IPS-20b (cell line): ENCODE measurements around the gene KAT8.

Experiments used
- H3K27ac ChIP-seq: one replicate; pipeline ENCODE4 v1.5.1; 2013; ENCODE audit warnings: low read length
- H3K27me3 ChIP-seq: 2 replicates; pipeline ENCODE4 v1.6.1; 2013; ENCODE audit warnings: mild to moderate bottlenecking, low read length, inconsistent platforms; ENCODE audit not compliant: insufficient read depth
- H3K36me3 ChIP-seq: 2 replicates; pipeline ENCODE4 v1.6.1; 2013; ENCODE audit warnings: low read depth, mild to moderate bottlenecking, inconsistent platforms, low read length, moderate library complexity; ENCODE audit not compliant: insufficient read depth
- H3K4me1 ChIP-seq: 2 replicates; pipeline ENCODE4 v1.6.1; 2013; ENCODE audit warnings: mild to moderate bottlenecking, control low read depth, inconsistent platforms, low read length, moderate library complexity; ENCODE audit not compliant: insufficient read depth
- H3K4me3 ChIP-seq: 2 replicates; pipeline ENCODE4 v1.5.1; 2013; ENCODE audit warnings: mild to moderate bottlenecking, low read length, inconsistent platforms
- H3K9ac ChIP-seq: 2 replicates; pipeline ENCODE4 v1.6.1; 2013; ENCODE audit warnings: low read depth, mild to moderate bottlenecking, inconsistent platforms, low read length, moderate library complexity
- H3K9me3 ChIP-seq: 2 replicates; pipeline ENCODE4 v1.6.1; 2013; ENCODE audit warnings: mild to moderate bottlenecking, low read depth, low read length, inconsistent platforms; ENCODE audit not compliant: insufficient read depth

KAT8 gene

GRCh38 chr16:31079342-31079944 is 38.0 kb upstream of the KAT8 start:
- no peaks in the 10 kb centered on the region for H3K4me1 ChIP-seq
- H3K9ac ChIP-seq = no peak overlapping the region
- no peaks in the 10 kb centered on the region for H3K27me3 ChIP-seq
- H3K9me3 ChIP-seq = no peaks in the 10 kb centered on the region
- peaks cover 70% of the 10 kb centered on the region for H3K36me3 ChIP-seq
- no peak overlapping the region for H3K4me3 ChIP-seq
- H3K27ac ChIP-seq = no peak overlapping the region

GRCh38 chr16:31080035-31080629 is 37.3 kb upstream of the KAT8 start:
- Histone ChIP-seq H3K36me3 (peaks cover 70% of the 10 kb centered on the region), H3K9ac (no peak overlapping the region), H3K9me3 (no peaks in the 10 kb centered on the region), H3K4me3 (no peak overlapping the region), H3K4me1 (no peaks in the 10 kb centered on the region), H3K27ac (no peak overlapping the region), H3K27me3 (no peaks in the 10 kb centered on the region)

DNA sequence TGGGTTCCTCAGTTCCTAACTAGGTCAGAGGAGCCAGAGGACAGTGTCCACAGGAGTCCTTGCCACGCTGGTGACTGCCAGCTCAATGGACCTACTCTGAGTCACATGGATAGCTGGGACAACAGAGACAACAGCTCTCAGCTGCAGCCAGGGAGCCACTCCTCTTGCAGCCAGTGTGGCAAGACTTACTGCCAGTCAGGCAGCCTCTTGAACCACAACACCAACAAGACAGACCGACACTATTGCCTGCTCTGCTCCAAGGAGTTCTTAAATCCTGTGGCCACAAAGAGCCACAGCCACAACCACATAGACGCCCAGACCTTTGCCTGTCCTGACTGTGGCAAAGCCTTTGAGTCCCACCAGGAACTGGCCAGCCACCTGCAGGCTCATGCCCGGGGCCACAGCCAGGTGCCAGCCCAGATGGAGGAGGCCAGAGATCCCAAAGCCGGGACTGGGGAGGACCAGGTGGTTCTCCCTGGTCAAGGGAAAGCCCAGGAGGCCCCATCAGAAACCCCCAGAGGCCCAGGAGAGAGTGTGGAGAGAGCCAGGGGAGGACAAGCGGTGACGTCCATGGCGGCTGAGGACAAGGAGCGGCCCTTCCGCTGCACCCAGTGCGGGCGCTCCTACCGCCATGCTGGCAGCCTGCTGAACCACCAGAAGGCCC is 36.6 kb upstream of the KAT8 start:
- H3K36me3 ChIP-seq = peaks cover 70% of the 10 kb centered on the region
- H3K9me3 ChIP-seq = no peaks in the 10 kb centered on the region
- no peaks in the 10 kb centered on the region for H3K27me3 ChIP-seq
- H3K4me1 ChIP-seq = no peaks in the 10 kb centered on the region
- no peak overlapping the region for H3K27ac ChIP-seq
- no peak overlapping the region for H3K9ac ChIP-seq
- no peak overlapping the region for H3K4me3 ChIP-seq

DNA sequence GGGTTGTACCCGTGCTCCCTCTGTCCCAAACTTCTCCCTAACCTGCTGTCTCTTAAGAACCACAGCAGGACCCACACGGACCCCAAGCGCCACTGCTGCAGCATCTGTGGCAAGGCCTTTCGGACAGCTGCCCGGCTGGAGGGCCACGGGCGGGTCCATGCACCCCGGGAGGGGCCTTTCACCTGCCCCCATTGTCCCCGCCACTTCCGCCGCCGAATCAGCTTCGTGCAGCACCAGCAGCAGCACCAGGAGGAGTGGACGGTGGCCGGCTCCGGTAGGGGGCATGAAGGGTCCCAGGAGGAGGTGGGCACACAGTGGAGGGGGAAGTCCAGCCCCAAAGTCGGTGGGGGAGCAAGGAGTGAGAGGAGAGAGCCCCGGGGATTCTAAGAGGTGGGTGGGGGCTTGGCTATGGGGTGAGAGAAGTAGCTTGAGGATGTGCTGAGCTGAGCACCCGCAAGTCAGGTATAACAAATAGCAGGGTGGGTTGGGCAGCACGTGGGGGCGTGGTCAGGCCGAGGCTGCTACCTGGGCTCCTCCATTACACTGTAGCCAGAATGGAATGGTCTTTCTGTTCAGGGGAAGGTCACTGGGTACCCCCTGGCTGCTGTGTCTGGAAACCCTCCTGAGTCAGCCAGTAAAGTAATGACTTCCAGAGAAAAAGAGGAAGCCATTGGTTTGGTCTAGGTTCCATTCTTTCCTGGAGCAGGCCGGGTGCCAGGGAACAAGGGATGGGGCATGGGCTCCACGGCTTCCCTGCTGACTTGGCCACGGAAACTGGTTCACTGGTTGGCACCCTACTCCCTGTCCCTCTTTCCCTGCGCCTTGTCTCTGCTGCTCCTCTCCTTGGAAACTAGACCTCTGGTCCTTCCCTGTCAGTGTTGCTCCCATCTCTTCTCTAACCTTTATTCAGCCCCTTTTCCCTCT is 35.8 kb upstream of the KAT8 start:
- H3K4me3 ChIP-seq = no peak overlapping the region
- no peak overlapping the region for H3K9ac ChIP-seq
- no peaks in the 10 kb centered on the region for H3K9me3 ChIP-seq
- H3K27me3 ChIP-seq = no peaks in the 10 kb centered on the region
- no peak overlapping the region for H3K27ac ChIP-seq
- peaks cover 63% of the 10 kb centered on the region for H3K36me3 ChIP-seq
- H3K4me1 ChIP-seq = no peaks in the 10 kb centered on the region

DNA sequence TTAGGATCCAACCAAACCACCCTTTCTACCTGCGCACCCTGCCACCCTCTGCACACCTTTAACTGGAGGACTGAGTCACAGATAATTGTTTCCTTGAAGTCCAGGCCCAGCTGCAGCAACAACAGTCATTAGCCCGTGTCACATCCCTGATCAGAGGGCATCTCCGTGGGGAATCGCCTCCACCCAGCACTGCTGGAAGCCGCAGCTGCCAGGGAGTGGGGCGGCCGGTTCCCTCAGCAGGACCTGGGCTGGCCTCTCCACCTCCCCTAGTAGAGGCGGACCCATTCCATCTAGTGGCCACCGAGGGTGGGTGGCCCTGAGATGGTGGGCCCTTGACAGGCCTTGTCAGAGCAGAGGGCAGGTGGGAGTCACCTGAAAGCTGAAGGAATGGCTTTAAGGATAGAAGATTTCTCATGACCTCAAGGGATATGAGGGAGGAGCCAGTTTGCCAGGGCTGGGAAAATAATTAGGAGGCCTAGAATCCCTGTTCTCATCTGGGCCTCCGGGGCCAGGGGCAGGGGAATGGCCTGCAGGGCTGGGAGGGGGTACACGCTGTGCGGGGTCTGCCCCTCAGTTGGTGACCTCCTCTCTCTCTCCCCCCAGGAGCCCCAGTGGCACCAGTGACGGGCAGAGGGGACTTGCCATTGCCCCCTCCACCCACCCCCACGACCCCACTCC is 35.0 kb upstream of the KAT8 start:
- no peak overlapping the region for H3K4me3 ChIP-seq
- no peaks in the 10 kb centered on the region for H3K4me1 ChIP-seq
- no peaks in the 10 kb centered on the region for H3K27me3 ChIP-seq
- H3K36me3 ChIP-seq = peaks cover 55% of the 10 kb centered on the region
- no peaks in the 10 kb centered on the region for H3K9me3 ChIP-seq
- H3K9ac ChIP-seq = no peak overlapping the region
- H3K27ac ChIP-seq = no peak overlapping the region

DNA sequence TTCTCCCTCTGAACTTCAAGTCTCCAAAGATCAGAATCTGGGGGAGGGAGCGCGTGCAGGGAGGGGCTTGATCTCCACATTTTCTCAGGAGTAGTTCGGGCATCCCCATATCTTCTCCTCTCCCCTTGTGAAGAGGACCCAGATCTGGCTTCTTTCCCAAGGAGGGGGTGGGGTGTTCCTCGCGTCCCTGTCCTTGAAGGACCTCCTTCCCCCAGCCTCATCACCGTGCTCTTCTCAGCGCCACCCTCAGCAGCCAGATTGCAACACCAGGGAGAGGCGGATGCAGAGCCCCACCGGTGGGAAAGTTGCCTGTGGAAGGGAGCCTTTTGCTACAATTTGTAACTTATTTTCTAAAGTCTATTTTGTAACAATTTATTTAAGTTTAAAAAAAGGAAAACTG is 34.4 kb upstream of the KAT8 start:
- H3K9ac ChIP-seq = no peak overlapping the region
- no peaks in the 10 kb centered on the region for H3K4me1 ChIP-seq
- peaks cover 49% of the 10 kb centered on the region for H3K36me3 ChIP-seq

GRCh38 chr16:31083556-31083955 is 33.9 kb upstream of the KAT8 start:
- Histone ChIP-seq H3K36me3 (peaks cover 44% of the 10 kb centered on the region), H3K9ac (no peak overlapping the region), H3K9me3 (no peaks in the 10 kb centered on the region), H3K4me1 (no peaks in the 10 kb centered on the region), H3K4me3 (no peak overlapping the region), H3K27me3 (no peaks in the 10 kb centered on the region), H3K27ac (no peak overlapping the region)

More for the DNA sequence above, 34.4 kb upstream of the KAT8 start:
- H3K4me3 ChIP-seq = no peak overlapping the region
- H3K9me3 ChIP-seq = no peaks in the 10 kb centered on the region
- no peaks in the 10 kb centered on the region for H3K27me3 ChIP-seq
- H3K27ac ChIP-seq = no peak overlapping the region

- H3K27ac ChIP-seq = no peak overlapping the region
- H3K4me3 ChIP-seq = no peak overlapping the region
- no peaks in the 10 kb centered on the region for H3K9me3 ChIP-seq
- no peaks in the 10 kb centered on the region for H3K27me3 ChIP-seq
- H3K4me1 ChIP-seq = no peaks in the 10 kb centered on the region
- no peak overlapping the region for H3K9ac ChIP-seq
- H3K36me3 ChIP-seq = peaks cover 43% of the 10 kb centered on the region
Measured at GRCh38 chr16:31083981-31084380, 33.5 kb upstream of the KAT8 start.

DNA sequence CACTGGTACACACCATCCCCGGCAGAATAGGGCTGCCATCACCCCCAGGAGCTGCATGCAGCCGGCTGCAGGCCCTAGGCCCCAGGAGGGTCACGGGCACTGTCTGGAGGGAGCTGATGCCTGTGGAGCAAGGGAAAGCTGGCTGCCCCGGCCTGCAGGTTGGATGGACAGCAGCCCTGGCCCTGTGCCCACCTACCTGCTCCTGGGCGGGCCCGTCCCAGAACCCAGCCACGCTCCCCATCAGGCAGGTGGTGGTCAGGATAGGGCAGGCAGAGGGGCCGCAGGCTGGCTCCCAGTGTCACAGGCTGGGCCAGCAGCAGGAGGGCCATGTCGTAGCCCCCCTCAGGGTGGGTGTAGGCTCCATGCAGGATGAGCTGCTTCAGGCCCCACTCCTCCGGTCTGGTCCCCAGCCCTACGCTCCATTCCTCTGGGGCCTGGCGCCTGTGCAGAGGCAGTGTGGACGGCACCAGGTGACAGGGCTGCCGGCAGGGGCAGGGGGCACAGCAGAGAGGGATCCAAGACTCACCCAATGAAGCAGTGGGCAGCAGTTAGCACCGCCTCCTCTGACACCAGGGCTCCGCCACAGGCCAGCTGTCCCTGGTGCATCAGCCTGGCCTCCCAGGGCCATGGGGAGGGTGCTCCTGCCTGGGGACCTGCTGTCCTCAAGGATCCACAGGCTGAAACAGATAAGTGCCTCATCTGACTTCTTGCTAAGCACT is 32.7 kb upstream of the KAT8 start:
- Histone ChIP-seq H3K36me3 (peaks cover 40% of the 10 kb centered on the region), H3K4me3 (no peak overlapping the region), H3K4me1 (no peaks in the 10 kb centered on the region), H3K27me3 (no peaks in the 10 kb centered on the region), H3K9ac (no peak overlapping the region), H3K27ac (no peak overlapping the region), H3K9me3 (no peaks in the 10 kb centered on the region)

DNA sequence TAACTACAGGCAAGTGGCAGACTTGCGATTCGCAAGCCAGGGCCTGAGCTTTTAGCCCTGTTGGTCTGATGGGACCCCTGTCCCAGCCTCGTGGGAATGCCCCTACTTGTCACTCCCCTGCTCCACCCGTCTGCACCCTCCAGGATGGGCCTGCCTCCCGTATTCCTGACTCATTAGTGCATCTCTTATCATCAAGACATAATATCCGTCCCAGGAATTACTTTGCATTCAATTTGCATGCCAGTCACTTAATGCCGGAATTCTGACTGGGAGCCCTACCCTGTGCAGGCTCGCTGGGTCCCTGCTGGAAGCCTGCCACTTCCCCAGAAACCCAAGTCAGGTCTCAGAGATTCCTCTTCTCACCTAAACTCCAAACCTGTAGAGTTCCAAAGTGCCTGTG is 32.1 kb upstream of the KAT8 start:
- H3K36me3 ChIP-seq = peaks cover 40% of the 10 kb centered on the region
- no peaks in the 10 kb centered on the region for H3K4me1 ChIP-seq
- H3K9ac ChIP-seq = no peak overlapping the region
- no peaks in the 10 kb centered on the region for H3K27me3 ChIP-seq
- no peaks in the 10 kb centered on the region for H3K9me3 ChIP-seq
- H3K27ac ChIP-seq = no peak overlapping the region
- H3K4me3 ChIP-seq = no peak overlapping the region
